ENCODE results near the gene RXRA. TPM values are rescaled to one million over a fixed set of nuclear protein-coding genes. Genes with fewer than 3 reads are reported as not detected.

Gene RXRA
- total RNA-seq, 4 donors from 2014 or later = 41.8 to 83.1 (median 50.4) TPM

- intact Hi-C loops (cut with DNase I) = no loop called here
- no peak for DNase-seq
- no peak overlapping the region for H3K27ac ChIP-seq
Measured at GRCh38 chr9:134347996-134348395, 21.7 kb downstream of the RXRA start.

DNA sequence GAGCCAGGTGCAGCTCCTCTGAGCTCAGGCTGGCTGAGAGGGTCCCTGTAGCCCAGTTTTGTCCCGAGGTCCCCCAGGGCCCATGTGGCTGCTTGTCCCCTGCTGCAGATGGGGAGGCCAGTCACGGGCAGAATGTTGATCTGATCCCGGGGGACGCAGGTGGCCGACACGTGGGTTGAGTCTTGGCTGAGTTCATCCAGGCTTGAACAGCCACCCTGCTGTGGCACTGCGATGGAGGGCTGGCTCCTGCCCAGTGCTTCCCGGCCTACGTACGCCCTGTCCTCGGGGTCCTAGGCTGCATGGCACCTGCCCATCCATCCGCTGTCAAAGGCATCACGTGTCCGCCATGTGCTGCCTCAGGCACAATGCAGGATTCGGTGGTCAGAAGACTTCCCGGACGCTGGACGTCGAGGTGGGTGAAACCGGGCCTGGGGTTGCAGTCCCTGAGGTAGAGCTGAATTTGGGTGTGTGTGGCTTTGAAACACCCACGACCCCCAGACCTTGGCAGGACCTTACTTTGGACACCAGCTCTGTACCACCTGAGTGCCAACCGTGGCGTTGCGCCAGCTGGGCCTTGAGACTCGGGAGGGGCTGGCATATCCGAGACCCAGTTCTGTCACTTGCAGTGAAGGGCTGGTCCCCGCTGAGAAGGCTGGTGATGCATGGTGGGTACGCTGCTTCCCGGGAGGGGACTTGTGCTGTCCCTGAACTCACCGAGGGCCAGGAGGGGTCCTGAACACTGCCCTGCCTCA lies 22.3 kb downstream of the RXRA start:
- no peak for DNase-seq
- intact Hi-C loops (cut with DNase I) = no loop called here
- peaks cover 0 to 13% (median 0%) of the 10 kb centered on the region in 3 donors for H3K36me3 ChIP-seq
- H3K27me3 ChIP-seq = no peaks in the 10 kb centered on the region
- H3K4me3 ChIP-seq = no peak overlapping the region
- peaks cover 66 to 100% (median 85%) of the 10 kb centered on the region in 3 donors for H3K4me1 ChIP-seq
- WGBS, 2 donors = 76 to 85% methylated on average over 11 to 19 of the region's 30 CpGs
- no peaks in the 10 kb centered on the region for H3K9me3 ChIP-seq
- no peak overlapping the region for H3K27ac ChIP-seq
- TF ChIP-seq CTCF (IDR thresholded peaks at IDR 0.05) (no peak), POLR2A (IDR thresholded peaks at IDR 0.05) (no peak)

More at GRCh38 chr9:134347996-134348395, 21.7 kb downstream of the RXRA start:
- 83 to 93% methylated on average over 3 to 8 of the region's 10 CpGs for WGBS, 2 donors
- H3K27me3 ChIP-seq = no peaks in the 10 kb centered on the region
- H3K9me3 ChIP-seq = no peaks in the 10 kb centered on the region
- peaks cover 66 to 100% (median 85%) of the 10 kb centered on the region in 3 donors for H3K4me1 ChIP-seq
- H3K36me3 ChIP-seq = peaks cover 0 to 13% (median 0%) of the 10 kb centered on the region in 3 donors
- TF ChIP-seq CTCF (IDR thresholded peaks at IDR 0.05) = no peak
- no peak for TF ChIP-seq POLR2A (IDR thresholded peaks at IDR 0.05)
- no peak overlapping the region for H3K4me3 ChIP-seq

DNA sequence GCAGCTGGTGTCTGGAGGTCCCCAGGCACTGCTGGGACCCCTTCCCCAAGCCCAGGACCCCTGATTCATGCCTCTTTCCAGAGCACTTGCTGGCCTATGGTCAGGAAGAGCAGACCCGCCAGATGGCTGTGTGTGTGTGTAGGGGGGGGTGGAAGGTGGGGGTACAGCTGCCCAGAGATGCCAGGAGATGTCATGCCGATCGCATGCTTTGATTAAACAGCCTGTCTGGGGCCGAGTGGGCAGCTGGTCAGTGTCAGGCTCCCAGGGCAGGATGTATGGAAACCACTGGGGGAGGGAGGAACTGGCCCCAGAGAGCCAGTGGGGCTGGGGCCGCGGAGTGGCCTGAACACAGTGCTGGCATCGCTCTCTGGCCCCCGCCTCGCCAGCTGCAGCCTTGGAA lies 23.7 kb downstream of the RXRA start:
- intact Hi-C loops (cut with DNase I) = no loop called here
- peaks cover 0 to 13% (median 0%) of the 10 kb centered on the region in 3 donors for H3K36me3 ChIP-seq
- WGBS, 2 donors = 85% methylated on average over 4 of the region's 9 CpGs; no CpG with 5 or more reads in 1 of the 2 donors
- no peak overlapping the region for H3K27ac ChIP-seq
- TF ChIP-seq POLR2A (IDR thresholded peaks at IDR 0.05) (no peak), CTCF (IDR thresholded peaks at IDR 0.05) (no peak)
- peaks cover 65 to 100% (median 85%) of the 10 kb centered on the region in 3 donors for H3K4me1 ChIP-seq
- no peak overlapping the region for H3K4me3 ChIP-seq
- no peak for DNase-seq
- H3K27me3 ChIP-seq = no peaks in the 10 kb centered on the region
- H3K9me3 ChIP-seq = no peaks in the 10 kb centered on the region

DNA sequence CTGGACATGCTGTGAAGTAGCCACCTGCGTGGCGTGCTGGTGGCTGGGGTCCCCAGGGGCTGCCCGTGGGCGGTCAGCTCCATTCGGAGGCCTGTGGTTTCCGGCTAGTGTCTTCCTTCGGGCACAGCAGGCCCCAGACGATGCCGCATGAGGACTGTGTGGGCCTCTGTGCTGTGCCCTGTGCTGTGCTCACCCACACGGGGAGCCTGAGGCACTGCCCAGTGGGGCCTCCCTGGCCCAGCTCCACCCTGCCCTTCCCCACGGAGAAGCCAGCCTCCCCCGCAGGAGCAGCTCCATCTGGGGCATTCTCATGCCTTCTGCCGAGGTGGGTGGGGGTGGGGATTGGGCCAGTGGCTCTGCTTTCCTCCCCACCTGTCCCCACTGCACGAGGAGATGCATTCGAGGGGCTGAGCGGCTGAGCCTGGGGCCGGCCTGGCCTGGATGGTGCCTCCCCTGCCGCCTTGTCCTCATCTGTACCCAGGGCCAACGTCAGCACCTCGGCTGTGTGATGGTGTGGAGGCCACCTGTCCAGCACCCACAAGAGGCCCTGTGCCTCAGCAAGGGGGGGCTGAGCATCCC lies 24.2 kb downstream of the RXRA start:
- Histone ChIP-seq H3K4me1 (peaks cover 66 to 100% (median 85%) of the 10 kb centered on the region in 3 donors), H3K27me3 (no peaks in the 10 kb centered on the region), H3K36me3 (peaks cover 0 to 13% (median 0%) of the 10 kb centered on the region in 3 donors), H3K27ac (no peak overlapping the region), H3K9me3 (no peaks in the 10 kb centered on the region), H3K4me3 (no peak overlapping the region)
- no peak for DNase-seq
- TF ChIP-seq CTCF (IDR thresholded peaks at IDR 0.05) = no peak
- TF ChIP-seq POLR2A (IDR thresholded peaks at IDR 0.05) = no peak
- intact Hi-C loops (cut with DNase I) = no loop called here
- no CpG with 5 or more reads among the region's 20 CpGs for WGBS, 2 donors

- Histone ChIP-seq H3K36me3 (peaks cover 0 to 13% (median 0%) of the 10 kb centered on the region in 3 donors), H3K27ac (no peak overlapping the region), H3K9me3 (no peaks in the 10 kb centered on the region), H3K27me3 (no peaks in the 10 kb centered on the region), H3K4me1 (peaks cover 71 to 100% (median 83%) of the 10 kb centered on the region in 3 donors), H3K4me3 (no peak overlapping the region)
- intact Hi-C loops (cut with DNase I) = no loop called here
- DNase-seq = no peak
- TF ChIP-seq CTCF (IDR thresholded peaks at IDR 0.05) = no peak
- no peak for TF ChIP-seq POLR2A (IDR thresholded peaks at IDR 0.05)
- 82 to 89% methylated on average over 24 to 28 of the region's 29 CpGs for WGBS, 2 donors
Measured at GRCh38 chr9:134351606-134352176, 25.4 kb downstream of the RXRA start.
